ENCODE measurements around the gene OR5B2.

DNA sequence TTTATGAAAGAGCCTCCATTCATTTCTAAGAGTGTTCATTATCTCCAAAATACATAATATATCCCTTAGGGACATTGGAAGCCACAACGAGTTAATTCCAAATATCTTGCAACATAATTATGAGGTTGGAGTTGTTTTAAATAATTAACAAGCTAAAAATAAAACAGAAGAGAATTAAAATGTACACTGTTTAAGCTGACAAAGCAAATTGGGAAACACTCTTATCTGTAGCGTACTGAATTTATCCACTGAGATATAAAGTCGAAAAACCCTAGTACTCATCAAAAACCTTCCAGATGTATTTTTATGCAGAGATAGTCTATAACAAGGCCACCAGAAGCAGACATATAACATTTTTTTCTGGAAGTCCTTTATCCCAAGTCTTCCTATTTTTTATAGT lies 6.3 kb upstream of the OR5B2 start:
- no peak for TF ChIP-seq CTCF (IDR thresholded peaks at IDR 0.05)
- no peak for TF ChIP-seq POLR2A (IDR thresholded peaks at IDR 0.05)

All from lower leg skin (tissue), 3 donors.